ENCODE results near the gene CCNY. TPM values are rescaled to one million over a fixed set of nuclear protein-coding genes. Genes with fewer than 3 reads are reported as not detected.

Gene CCNY
- total RNA-seq, 1 experiment from 2014 or later = 51.9 TPM

- peaks cover 26% of the 10 kb centered on the region for H3K4me1 ChIP-seq (ENCODE audit: control insufficient read depth, insufficient read depth, low read length)
- no TSS peak for BruUV-seq (replicated peaks)
Measured at GRCh38 chr10:35425595-35425994, 89.3 kb downstream of the CCNY start.

GRCh38 chr10:35426657-35427056, 90.3 kb downstream of the CCNY start:
- ATAC-seq = no peak
- TF ChIP-seq CTCF (IDR thresholded peaks at IDR 0.05) = no peak
- TF ChIP-seq SIN3A (IDR thresholded peaks at IDR 0.05; ENCODE audit: borderline replicate concordance, insufficient read depth, low read depth, low read length) = no peak
- TF ChIP-seq TCF7L2 (IDR thresholded peaks at IDR 0.05; ENCODE audit: low read depth, low read length) = no peak
- TF ChIP-seq REST (IDR thresholded peaks at IDR 0.05; ENCODE audit: insufficient read depth in 1 of 2, low read depth in 2 of 2, low read length in 1 of 2) = no peak
- TF ChIP-seq POLR2AphosphoS5 (IDR thresholded peaks at IDR 0.05; ENCODE audit: low read depth, low read length) = no peak
- POLR2A ChIA-PET = no interaction called here
- Histone ChIP-seq H3K9me3 (ENCODE audit: control insufficient read depth, insufficient read depth, low read depth, low read length) (no peaks in the 10 kb centered on the region), H3K4me3 (ENCODE audit: low read depth in 2 of 2, low read length in 2 of 2) (no peak overlapping the region), H3K27me3 (ENCODE audit: control insufficient read depth, insufficient read depth, low read length) (no peaks in the 10 kb centered on the region), H3K4me1 (ENCODE audit: control insufficient read depth, insufficient read depth, low read length) (peaks cover 18% of the 10 kb centered on the region), H3K27ac (ENCODE audit: low read length) (no peak overlapping the region), H3K36me3 (ENCODE audit: control insufficient read depth, insufficient read depth, low read length) (no peaks in the 10 kb centered on the region)
- no peak for DNase-seq (ENCODE audit: low read depth, low spot score)
- no TSS peak for BruUV-seq (replicated peaks)
- in situ Hi-C loops (cut with HindIII; ENCODE audit: low pct_unique_long_range_greater_than_20kb, low sequenced_read_pairs) = no loop called here
- CTCF ChIA-PET = no interaction called here
- intact Hi-C loops (cut with micrococcal nuclease; ENCODE audit: unreplicated experiment) = no loop called here

More at GRCh38 chr10:35425595-35425994, 89.3 kb downstream of the CCNY start:
- no peaks in the 10 kb centered on the region for H3K9me3 ChIP-seq (ENCODE audit: control insufficient read depth, insufficient read depth, low read depth, low read length)
- in situ Hi-C loops (cut with HindIII; ENCODE audit: low pct_unique_long_range_greater_than_20kb, low sequenced_read_pairs) = no loop called here
- ChIA-PET CTCF (no interaction called here), POLR2A (no interaction called here)
- DNase-seq (ENCODE audit: low read depth, low spot score) (no peak), ATAC-seq (no peak)
- no peak overlapping the region; the same call in 1 of the 2 replicates for H3K27ac ChIP-seq (ENCODE audit: low read length)
- intact Hi-C loops (cut with micrococcal nuclease; ENCODE audit: unreplicated experiment) = no loop called here
- H3K4me3 ChIP-seq (ENCODE audit: low read depth in 2 of 2, low read length in 2 of 2) = no peak overlapping the region
- no peak for TF ChIP-seq POLR2AphosphoS5 (IDR thresholded peaks at IDR 0.05; ENCODE audit: low read depth, low read length)
- no peak for TF ChIP-seq SIN3A (IDR thresholded peaks at IDR 0.05; ENCODE audit: borderline replicate concordance, insufficient read depth, low read depth, low read length)
- TF ChIP-seq REST (IDR thresholded peaks at IDR 0.05; ENCODE audit: insufficient read depth in 1 of 2, low read depth in 2 of 2, low read length in 1 of 2) = no peak
- no peak for TF ChIP-seq TCF7L2 (IDR thresholded peaks at IDR 0.05; ENCODE audit: low read depth, low read length)
- no peak for TF ChIP-seq CTCF (IDR thresholded peaks at IDR 0.05)
- H3K27me3 ChIP-seq (ENCODE audit: control insufficient read depth, insufficient read depth, low read length) = no peaks in the 10 kb centered on the region
- H3K36me3 ChIP-seq (ENCODE audit: control insufficient read depth, insufficient read depth, low read length) = no peaks in the 10 kb centered on the region

Measured in Panc1 (cell line).